Loucy (cell line): ENCODE results near the gene ANKRD33.

ENCODE experiments used
- H2AFZ ChIP-seq: fragments of 200-600 bp; sonication (generic); 2 replicates; pipeline ENCODE4 v1.6.0; 2016; ENCODE audit warnings: antibody characterized with exemption, mild to moderate bottlenecking, low read length, moderate library complexity
- H3F3A ChIP-seq: fragments of 200-600 bp; 2 replicates; pipeline ENCODE4 v1.6.0; 2016; ENCODE audit warnings: antibody characterized with exemption, low read depth, mild to moderate bottlenecking
- H3K27me3 ChIP-seq: fragments of 200-600 bp; sonication (generic); 2 replicates; pipeline ENCODE4 v1.6.1; 2014; ENCODE audit warnings: low read length, mild to moderate bottlenecking; ENCODE audit not compliant: insufficient read depth, poor library complexity, severe bottlenecking
- H3K36me3 ChIP-seq: fragments of 200-600 bp; sonication (generic); 2 replicates; pipeline ENCODE4 v1.6.1; 2016; ENCODE audit warnings: low read length; ENCODE audit not compliant: insufficient read depth
- H3K4me1 ChIP-seq: fragments of 200-600 bp; sonication (generic); 2 replicates; pipeline ENCODE4 v1.5.1; 2014; ENCODE audit warnings: low read length, mild to moderate bottlenecking; ENCODE audit not compliant: insufficient read depth, poor library complexity, severe bottlenecking
- H3K4me2 ChIP-seq: fragments of 200-600 bp; sonication (generic); 2 replicates; pipeline ENCODE4 v1.6.0; 2014; ENCODE audit warnings: antibody characterized with exemption, low read length, low read depth, mild to moderate bottlenecking; ENCODE audit not compliant: poor library complexity, severe bottlenecking
- H3K4me3 ChIP-seq: fragments of 200-600 bp; sonication (generic); 2 replicates; pipeline ENCODE4 v1.5.1; 2014; ENCODE audit warnings: low read length, mild to moderate bottlenecking, mixed read lengths; ENCODE audit not compliant: poor library complexity, severe bottlenecking
- H3K79me2 ChIP-seq: fragments of 200-600 bp; sonication (generic); 2 replicates; pipeline ENCODE4 v1.6.1; 2014; ENCODE audit warnings: low read length; ENCODE audit not compliant: insufficient read depth
- H3K9ac ChIP-seq: fragments of 200-600 bp; sonication (generic); 2 replicates; pipeline ENCODE4 v1.6.0; 2014; ENCODE audit warnings: mild to moderate bottlenecking, low read depth, low read length, moderate library complexity; ENCODE audit not compliant: poor library complexity, severe bottlenecking
- H3K9me2 ChIP-seq: fragments of 200-600 bp; sonication (generic); replicated peaks from 2 replicates; pipeline ENCODE4 v1.6.1; 2016; ENCODE audit warnings: low read depth, low read length, mixed read lengths
- H3K9me3 ChIP-seq: fragments of 200-600 bp; sonication (generic); 2 replicates; pipeline ENCODE4 v1.6.1; 2014; ENCODE audit warnings: mild to moderate bottlenecking, antibody characterized with exemption, low read length, low read depth; ENCODE audit not compliant: insufficient read depth
- H4K20me1 ChIP-seq: fragments of 200-600 bp; sonication (generic); 2 replicates; pipeline ENCODE4 v1.6.0; 2014; ENCODE audit warnings: antibody characterized with exemption, low read length, mild to moderate bottlenecking; ENCODE audit not compliant: insufficient read depth, poor library complexity, severe bottlenecking
- CTCF ChIP-seq: fragments of 200-600 bp; sonication (generic); conservative IDR thresholded peaks from 2 replicates; pipeline ENCODE4 v1.5.1; 2014; ENCODE audit warnings: mild to moderate bottlenecking, antibody characterized with exemption, low read length
- EZH2phosphoT487 ChIP-seq: fragments of 200-600 bp; IDR thresholded peaks from 2 replicates; pipeline ENCODE4 v1.6.1; 2018; ENCODE audit warnings: antibody characterized with exemption, mild to moderate bottlenecking, moderate library complexity, borderline replicate concordance

The ANKRD33 gene

GRCh38 chr12:51915003-51915625 is 27.2 kb downstream of the ANKRD33 start:
- Histone ChIP-seq H3K36me3 (no peaks in the 10 kb centered on the region), H3K9ac (no peak overlapping the region), H3K27me3 (no peaks in the 10 kb centered on the region), H3K4me3 (no peak overlapping the region), H4K20me1 (no peaks in the 10 kb centered on the region), H3K4me2 (no peak overlapping the region), H3F3A (no peaks in the 10 kb centered on the region), H2AFZ (no peak overlapping the region), H3K79me2 (no peaks in the 10 kb centered on the region), H3K9me3 (no peaks in the 10 kb centered on the region), H3K4me1 (peaks cover 29% of the 10 kb centered on the region), H3K9me2 (no peaks in the 10 kb centered on the region)
- TF ChIP-seq EZH2phosphoT487 (no peak), CTCF (no peak)

DNA sequence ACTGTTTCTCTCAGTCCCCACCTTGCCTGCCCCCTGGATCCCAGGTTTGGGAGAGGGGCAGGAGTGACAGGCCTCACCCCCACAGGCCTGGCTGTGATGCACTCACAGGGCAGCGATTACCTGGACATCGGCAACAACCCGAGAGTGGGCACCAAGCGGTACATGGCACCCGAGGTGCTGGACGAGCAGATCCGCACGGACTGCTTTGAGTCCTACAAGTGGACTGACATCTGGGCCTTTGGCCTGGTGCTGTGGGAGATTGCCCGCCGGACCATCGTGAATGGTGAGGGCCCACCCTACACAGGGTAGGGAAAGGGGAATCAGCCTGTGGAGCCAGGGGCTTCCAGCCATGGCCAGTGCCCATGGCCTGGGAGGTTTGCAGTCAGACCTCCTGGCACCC is 28.0 kb downstream of the ANKRD33 start:
- TF ChIP-seq CTCF (no peak), EZH2phosphoT487 (no peak)
- no peaks in the 10 kb centered on the region for H3K79me2 ChIP-seq
- no peaks in the 10 kb centered on the region for H3K36me3 ChIP-seq
- H3K4me2 ChIP-seq, result no peak overlapping the region
- H2AFZ ChIP-seq, result no peak overlapping the region
- H4K20me1 ChIP-seq, result no peaks in the 10 kb centered on the region
- H3K9me2 ChIP-seq, result no peaks in the 10 kb centered on the region
- H3F3A ChIP-seq, result no peaks in the 10 kb centered on the region
- H3K4me3 ChIP-seq, result no peak overlapping the region
- no peak overlapping the region for H3K9ac ChIP-seq
- peaks cover 20% of the 10 kb centered on the region for H3K4me1 ChIP-seq
- H3K27me3 ChIP-seq, result no peaks in the 10 kb centered on the region
- no peaks in the 10 kb centered on the region for H3K9me3 ChIP-seq

DNA sequence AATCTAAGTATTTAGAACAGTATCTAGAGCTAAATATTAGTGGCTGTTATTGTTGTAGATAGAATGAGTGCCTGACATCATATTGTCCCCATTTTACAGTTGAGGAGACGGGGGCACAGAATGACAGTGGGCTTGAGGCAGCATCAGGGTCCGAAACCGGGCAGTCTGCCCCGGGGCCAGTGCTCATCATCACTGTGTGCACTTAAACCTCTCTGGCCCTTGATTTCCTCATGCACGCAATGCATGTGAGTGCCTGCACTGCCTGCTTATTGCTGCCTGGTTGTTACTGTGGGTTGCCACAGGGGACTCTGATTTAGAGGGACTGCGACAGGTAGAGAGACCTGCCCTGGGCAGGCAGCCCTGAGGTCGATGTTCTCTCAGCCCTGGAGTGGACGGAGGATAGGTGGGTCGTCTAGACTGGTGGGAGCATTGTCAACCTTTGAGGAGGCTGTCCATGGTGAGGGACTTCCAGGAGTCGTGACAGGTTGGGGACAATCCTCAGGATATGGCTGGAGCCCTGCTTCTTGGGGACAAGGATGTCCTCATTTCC is 29.2 kb downstream of the ANKRD33 start:
- Histone ChIP-seq H3K9me2 (no peaks in the 10 kb centered on the region), H3K27me3 (no peaks in the 10 kb centered on the region), H4K20me1 (no peaks in the 10 kb centered on the region), H3K79me2 (no peaks in the 10 kb centered on the region), H3K36me3 (no peaks in the 10 kb centered on the region), H2AFZ (no peak overlapping the region), H3K4me2 (no peak overlapping the region), H3K9me3 (no peaks in the 10 kb centered on the region), H3K4me3 (no peak overlapping the region), H3F3A (no peaks in the 10 kb centered on the region), H3K9ac (no peak overlapping the region), H3K4me1 (peaks cover 9% of the 10 kb centered on the region)
- TF ChIP-seq CTCF (no peak), EZH2phosphoT487 (no peak)
